WTC11 (cell line): ENCODE data around the gene ERVMER34-1. TPM values are rescaled to one million over a fixed set of nuclear protein-coding genes. Genes with fewer than 3 reads are reported as not detected.

Experiments used
- ATAC-seq: fragments of 200-7000 bp; cut with Tn5 transposase; 2 replicates; pipeline ENCODE4 v1.10.0; 2021; ENCODE audit warnings: mild to moderate bottlenecking, moderate library complexity
- CTCF ChIA-PET: fragments of 300-600 bp; sonication (Branson Sonifier 250); formaldehyde crosslinking; loops from one replicate; lab custom pipeline; 2021; ENCODE audit warnings: antibody characterized with exemption; lab: Charles Lee
- POLR2A ChIA-PET: fragments of 350-600 bp; sonication (Branson Sonifier 250); formaldehyde crosslinking; loops from one replicate; lab custom pipeline; 2021; ENCODE audit warnings: antibody characterized with exemption; lab: Charles Lee
- DNase-seq: peaks from one replicate; pipeline ENCODE4 v3.0.0; 2021; ENCODE audit warnings: low spot score
- H3K27ac Mint-ChIP-seq: 2 replicates; pipeline ENCODE4 v1.8.0; 2021; ENCODE audit warnings: mixed read lengths
- H3K27me3 Mint-ChIP-seq: 2 replicates; pipeline ENCODE4 v1.8.0; 2021; ENCODE audit warnings: low read depth, mild to moderate bottlenecking, moderate library complexity, mixed read lengths
- H3K36me3 Mint-ChIP-seq: 2 replicates; pipeline ENCODE4 v1.8.0; 2021; ENCODE audit warnings: mixed read lengths
- H3K4me1 Mint-ChIP-seq: 2 replicates; pipeline ENCODE4 v1.8.0; 2022; ENCODE audit warnings: mixed read lengths
- H3K4me3 Mint-ChIP-seq: 2 replicates; pipeline ENCODE4 v1.8.0; 2021; ENCODE audit warnings: mild to moderate bottlenecking, moderate library complexity, mixed read lengths
- H3K9me3 Mint-ChIP-seq: 2 replicates; pipeline ENCODE4 v1.8.0; 2021; ENCODE audit warnings: mixed read lengths
- AR ChIP-seq: fragments of 250-450 bp; sonication (Bioruptor Pico); IDR thresholded peaks from 2 replicates; pipeline ENCODE4 v1.9.0; 2021; ENCODE audit warnings: mild to moderate bottlenecking
- ARID4B ChIP-seq: sonication (generic); formaldehyde crosslinking; IDR thresholded peaks from 2 replicates; pipeline ENCODE4 v1.8.0; 2023; ENCODE audit warnings: missing genetic modification reagents, mild to moderate bottlenecking, borderline replicate concordance
- CDX4 ChIP-seq: fragments of 250-450 bp; sonication (Bioruptor Pico); IDR thresholded peaks from 2 replicates; pipeline ENCODE4 v1.9.0; 2021; ENCODE audit warnings: moderate library complexity, mild to moderate bottlenecking, inconsistent platforms, borderline replicate concordance
- CREB1 ChIP-seq: sonication (generic); formaldehyde crosslinking; IDR thresholded peaks from 2 replicates; pipeline ENCODE4 v1.8.0; 2023; ENCODE audit warnings: mild to moderate bottlenecking, missing genetic modification reagents
- E2F4 ChIP-seq: sonication (generic); formaldehyde crosslinking; IDR thresholded peaks from 2 replicates; pipeline ENCODE4 v1.8.1; 2022; ENCODE audit warnings: low read depth, mild to moderate bottlenecking, moderate library complexity, missing genetic modification reagents, borderline replicate concordance
- EMX1 ChIP-seq: fragments of 250-450 bp; sonication (Bioruptor Pico); IDR thresholded peaks from 2 replicates; pipeline ENCODE4 v1.8.0; 2021; ENCODE audit warnings: mild to moderate bottlenecking
- ESRRA ChIP-seq: sonication (generic); formaldehyde crosslinking; IDR thresholded peaks from 2 replicates; pipeline ENCODE4 v1.8.1; 2022; ENCODE audit warnings: mild to moderate bottlenecking, missing genetic modification reagents, borderline replicate concordance
- ETV6 ChIP-seq: sonication (generic); formaldehyde crosslinking; IDR thresholded peaks from 2 replicates; pipeline ENCODE4 v1.8.1; 2022; ENCODE audit warnings: mild to moderate bottlenecking, missing genetic modification reagents
- MAX ChIP-seq: sonication (generic); formaldehyde crosslinking; IDR thresholded peaks from 2 replicates; pipeline ENCODE4 v1.8.0; 2022; ENCODE audit warnings: mild to moderate bottlenecking, missing genetic modification reagents
- NFYB ChIP-seq: sonication (generic); formaldehyde crosslinking; conservative IDR thresholded peaks from 2 replicates; pipeline ENCODE4 v1.8.0; 2022; ENCODE audit warnings: low read depth, missing genetic modification reagents
- NR1H2 ChIP-seq: sonication (generic); formaldehyde crosslinking; IDR thresholded peaks from 2 replicates; pipeline ENCODE4 v1.9.0; 2021; ENCODE audit warnings: mild to moderate bottlenecking, moderate library complexity, missing genetic modification reagents
- NR3C1 ChIP-seq: sonication (generic); formaldehyde crosslinking; conservative IDR thresholded peaks from 2 replicates; pipeline ENCODE4 v1.8.1; 2023; ENCODE audit warnings: low read depth, mild to moderate bottlenecking, missing genetic modification reagents
- OVOL2 ChIP-seq: fragments of 250-450 bp; sonication (Bioruptor Pico); IDR thresholded peaks from 2 replicates; pipeline ENCODE4 v1.9.0; 2021; ENCODE audit warnings: mild to moderate bottlenecking, borderline replicate concordance
- SMAD4 ChIP-seq: sonication (generic); formaldehyde crosslinking; IDR thresholded peaks from 2 replicates; pipeline ENCODE4 v1.8.0; 2022; ENCODE audit warnings: mild to moderate bottlenecking, missing genetic modification reagents
- SOX15 ChIP-seq: fragments of 250-450 bp; sonication (Bioruptor Pico); IDR thresholded peaks from 2 replicates; pipeline ENCODE4 v1.9.0; 2021; ENCODE audit warnings: mild to moderate bottlenecking
- SP1 ChIP-seq: sonication (generic); formaldehyde crosslinking; conservative IDR thresholded peaks from 2 replicates; pipeline ENCODE4 v1.8.1; 2022; ENCODE audit warnings: missing genetic modification reagents
- TP53 ChIP-seq: sonication (generic); formaldehyde crosslinking; IDR thresholded peaks from 2 replicates; pipeline ENCODE4 v1.8.1; 2023; ENCODE audit warnings: mild to moderate bottlenecking, missing genetic modification reagents
- USF2 ChIP-seq: sonication (generic); formaldehyde crosslinking; IDR thresholded peaks from 2 replicates; pipeline ENCODE4 v1.8.1; 2023; ENCODE audit warnings: mild to moderate bottlenecking, missing genetic modification reagents, moderate library complexity
- ZNF121 ChIP-seq: sonication (generic); formaldehyde crosslinking; IDR thresholded peaks from 2 replicates; pipeline ENCODE4 v1.8.0; 2023; ENCODE audit warnings: missing genetic modification reagents
- ZNF219 ChIP-seq: sonication (generic); formaldehyde crosslinking; IDR thresholded peaks from 2 replicates; pipeline ENCODE4 v1.8.0; 2023; ENCODE audit warnings: missing genetic modification reagents, mild to moderate bottlenecking, borderline replicate concordance
- ZNF232 ChIP-seq: sonication (generic); formaldehyde crosslinking; IDR thresholded peaks from 2 replicates; pipeline ENCODE4 v1.8.0; 2022; ENCODE audit warnings: mild to moderate bottlenecking, missing genetic modification reagents
- ZNF263 ChIP-seq: sonication (generic); formaldehyde crosslinking; IDR thresholded peaks from 2 replicates; pipeline ENCODE4 v1.8.1; 2022; ENCODE audit warnings: low read depth, mild to moderate bottlenecking, moderate library complexity, missing genetic modification reagents
- ZNF317 ChIP-seq: sonication (generic); formaldehyde crosslinking; IDR thresholded peaks from 2 replicates; pipeline ENCODE4 v1.8.1; 2023; ENCODE audit warnings: low read depth, mild to moderate bottlenecking, moderate library complexity, missing genetic modification reagents, borderline replicate concordance
- ZNF416 ChIP-seq: fragments of 250-450 bp; sonication (Bioruptor Pico); IDR thresholded peaks from 2 replicates; pipeline ENCODE4 v1.9.0; 2021; ENCODE audit warnings: mild to moderate bottlenecking, inconsistent platforms
- ZNF423 ChIP-seq: fragments of 250-450 bp; sonication (Bioruptor Pico); IDR thresholded peaks from 2 replicates; pipeline ENCODE4 v2.1.2; 2022; ENCODE audit warnings: mild to moderate bottlenecking, moderate library complexity
- ZNF671 ChIP-seq: fragments of 250-450 bp; sonication (Bioruptor Pico); IDR thresholded peaks from 2 replicates; pipeline ENCODE4 v1.8.0; 2021; ENCODE audit warnings: mild to moderate bottlenecking
- total RNA-seq: library from RNA; stranded (reverse); gene quantifications from 3 replicates; pipeline ENCODE4 v1.2.3, GENCODE V29; 2021

Gene ERVMER34-1
- total RNA-seq, 1 experiment from 2014 or later = 14.6 TPM

- TF ChIP-seq CREB1 (CRISPR knock-in tag) (no peak), E2F4 (CRISPR knock-in tag) (no peak), NR3C1 (CRISPR knock-in tag) (no peak), ZNF263 (CRISPR knock-in tag) (no peak), ZNF423 (CRISPR knock-in tag) (no peak), ZNF317 (CRISPR knock-in tag) (no peak), ESRRA (CRISPR knock-in tag) (no peak), USF2 (CRISPR knock-in tag) (no peak), TP53 (CRISPR knock-in tag) (no peak), NR1H2 (CRISPR knock-in tag) (no peak), SOX15 (no peak), SP1 (CRISPR knock-in tag) (no peak), ZNF232 (CRISPR knock-in tag) (no peak), ZNF219 (CRISPR knock-in tag) (no peak), ETV6 (CRISPR knock-in tag) (no peak), ARID4B (no peak), ZNF671 (CRISPR knock-in tag) (no peak)
- POLR2A ChIA-PET = no interaction called here
- Mint-ChIP-seq H3K36me3 (peaks cover 14% of the 10 kb centered on the region), H3K27me3 (no peaks in the 10 kb centered on the region), H3K4me3 (no peak overlapping the region), H3K27ac (no peak overlapping the region), H3K9me3 (no peaks in the 10 kb centered on the region), H3K4me1 (peaks cover 24% of the 10 kb centered on the region)
- CTCF ChIA-PET = interaction anchor here (1.7 kb wide), 1 partner anchor 121 kb away, joined by 8 read pairs; no protein-coding TSS in a partner anchor
- DNase-seq = no peak
- no peak for ATAC-seq
Measured at GRCh38 chr4:52709155-52709554, 42.1 kb downstream of the ERVMER34-1 start.

- DNase-seq (no peak), ATAC-seq (no peak)
- Mint-ChIP-seq H3K27me3 (no peaks in the 10 kb centered on the region), H3K4me1 (peaks cover 13% of the 10 kb centered on the region), H3K4me3 (no peak overlapping the region), H3K36me3 (no peaks in the 10 kb centered on the region), H3K27ac (no peak overlapping the region), H3K9me3 (no peaks in the 10 kb centered on the region)
- ChIA-PET CTCF (interaction anchor here (1.5 kb wide), 1 partner anchor 117 kb away, joined by 5 read pairs; no protein-coding TSS in a partner anchor), POLR2A (no interaction called here)
- no peak for TF ChIP-seq ZNF121 (CRISPR knock-in tag)
- no peak for TF ChIP-seq ZNF416 (CRISPR knock-in tag)
- TF ChIP-seq AR (CRISPR knock-in tag) = no peak
- TF ChIP-seq SMAD4 = no peak
- TF ChIP-seq OVOL2 (CRISPR knock-in tag) = no peak
- TF ChIP-seq MAX (CRISPR knock-in tag) = no peak
- no peak for TF ChIP-seq CDX4 (CRISPR knock-in tag)
- no peak for TF ChIP-seq USF2 (CRISPR knock-in tag)
- TF ChIP-seq EMX1 (CRISPR knock-in tag) = no peak
- no peak for TF ChIP-seq NFYB (CRISPR knock-in tag)
Measured at GRCh38 chr4:52704661-52705060, 46.6 kb downstream of the ERVMER34-1 start.
